Measurements from ENCODE around the gene TBC1D30. TPM values are rescaled to one million over a fixed set of nuclear protein-coding genes. Genes with fewer than 3 reads are reported as not detected.

Gene TBC1D30
- total and polyA plus RNA-seq, 4 donors, result 0.46 to 2.2 (median 0.70) TPM

GRCh38 chr12:64836856-64837255 is 12.4 kb downstream of the TBC1D30 start (continued):
- TF ChIP-seq CTCF (IDR thresholded peaks at IDR 0.05; ENCODE audit: low read depth, low read length, missing input control), result no peak

- Histone ChIP-seq H3K27me3 (ENCODE audit: control insufficient read depth in 4 of 4, insufficient read depth in 4 of 4, low read length in 3 of 4) (no peaks in the 10 kb centered on the region), H3K9ac (ENCODE audit: low read depth in 1 of 2, low read length in 2 of 2) (no peak overlapping the region), H3K9me3 (ENCODE audit: control insufficient read depth in 4 of 4, low read length in 3 of 4) (peaks cover 0 to 3% (median 1%) of the 10 kb centered on the region in 4 donors), H3K27ac (ENCODE audit: low read depth in 1 of 2, low read length in 2 of 2) (no peak overlapping the region), H3K36me3 (ENCODE audit: control insufficient read depth in 4 of 4, insufficient read depth in 3 of 4, low read depth in 1 of 4, low read length in 3 of 4) (no peaks in the 10 kb centered on the region), H3K4me1 (ENCODE audit: control insufficient read depth in 4 of 4, insufficient read depth in 4 of 4, low read length in 3 of 4) (no peaks in the 10 kb centered on the region), H3K4me3 (ENCODE audit: low read depth in 1 of 3, low read length in 3 of 3) (no peak overlapping the region)
- no peak for TF ChIP-seq CTCF (IDR thresholded peaks at IDR 0.05; ENCODE audit: low read depth, low read length, missing input control)
- TF ChIP-seq HNF4G (IDR thresholded peaks at IDR 0.05), result no peak
- TF ChIP-seq GABPA (IDR thresholded peaks at IDR 0.05 in 1 of 2, conservative IDR thresholded peaks at IDR 0.05 in 1 of 2), result no peak
- no peak for TF ChIP-seq TAF1 (conservative IDR thresholded peaks at IDR 0.05)
- no peak for TF ChIP-seq YY1 (IDR thresholded peaks at IDR 0.05)
- TF ChIP-seq REST (IDR thresholded peaks at IDR 0.05), result no peak
- no peak for TF ChIP-seq RAD21 (IDR thresholded peaks at IDR 0.05)
- no peak for TF ChIP-seq ATF3 (IDR thresholded peaks at IDR 0.05)
- no peak for TF ChIP-seq SP1 (IDR thresholded peaks at IDR 0.05)
- no peak for TF ChIP-seq JUND (IDR thresholded peaks at IDR 0.05)
- no peak for TF ChIP-seq NR2F2 (IDR thresholded peaks at IDR 0.05)
- TF ChIP-seq RXRA (IDR thresholded peaks at IDR 0.05), result no peak
- TF ChIP-seq ZBTB33 (IDR thresholded peaks at IDR 0.05), result no peak
- TF ChIP-seq HNF4A (conservative IDR thresholded peaks at IDR 0.05), result no peak
- 85% methylated on average over 8 of the region's 8 CpGs for WGBS
- DNase-seq (ENCODE audit: low spot score), result no peak
Measured at GRCh38 chr12:64837427-64837826, 13.0 kb downstream of the TBC1D30 start.
